IMR-90 (cell line): ENCODE data around the gene LRPAP1. TPM values are rescaled to one million over a fixed set of nuclear protein-coding genes. Genes with fewer than 3 reads are reported as not detected.

Experiments used
- ATAC-seq: fragments of 200-7000 bp; cut with Tn5 transposase; 2 replicates; pipeline ENCODE4 v1.9.1; 2020; ENCODE audit warnings: low read depth, mild to moderate bottlenecking, moderate library complexity
- BruUV-seq: library from RNA; stranded (reverse); fragments of 400-500 nt; replicated peaks from 2 replicates; lab custom pipeline; 2021; lab: Mats Ljungman, UMichigan
- CTCF ChIA-PET: fragments of 300-600 bp; formaldehyde crosslinking; extraction: SDS; loops from one replicate; lab custom pipeline; 2021; ENCODE audit warnings: antibody characterized with exemption; lab: Yijun Ruan, JAX
- POLR2A ChIA-PET: fragments of 300-600 bp; sonication (Branson Sonifier 250); formaldehyde crosslinking; loops from one replicate; lab custom pipeline; 2022; ENCODE audit warnings: antibody characterized with exemption; ENCODE audit not compliant: unreplicated experiment; lab: Charles Lee
- DNase-seq: peaks from one replicate; pipeline ENCODE4 v3.0.0; 2013
- H2AFZ ChIP-seq: replicated peaks from 2 replicates; pipeline ENCODE3; 2013; ENCODE audit warnings: low read length, mild to moderate bottlenecking; ENCODE audit not compliant: poor library complexity
- H2AK5ac ChIP-seq: 2 replicates; pipeline ENCODE4 v1.6.1; 2013; ENCODE audit warnings: low read depth, low read length, inconsistent platforms
- H2AK9ac ChIP-seq: replicated peaks from 2 replicates; pipeline ENCODE3; 2013; ENCODE audit warnings: mild to moderate bottlenecking, low read depth, low read length, moderate library complexity; ENCODE audit not compliant: poor library complexity
- H2BK120ac ChIP-seq: 2 replicates; pipeline ENCODE4 v1.6.1; 2013; ENCODE audit warnings: low read depth, low read length, inconsistent platforms
- H2BK15ac ChIP-seq: 3 replicates; pipeline ENCODE4 v1.6.1; 2013; ENCODE audit warnings: low read depth, low read length, inconsistent platforms
- H2BK20ac ChIP-seq: 2 replicates; pipeline ENCODE4 v1.6.1; 2013; ENCODE audit warnings: low read depth, mild to moderate bottlenecking, inconsistent platforms, low read length, moderate library complexity
- H2BK5ac ChIP-seq: 2 replicates; pipeline ENCODE4 v1.6.1; 2013; ENCODE audit warnings: mild to moderate bottlenecking, low read depth, low read length, inconsistent platforms; ENCODE audit not compliant: poor library complexity, severe bottlenecking
- H3K14ac ChIP-seq: replicated peaks from 2 replicates; pipeline ENCODE4 v1.6.1; 2013; ENCODE audit warnings: low read depth, low read length, inconsistent platforms
- H3K18ac ChIP-seq: 2 replicates; pipeline ENCODE4 v1.6.1; 2013; ENCODE audit warnings: low read depth, low read length, control low read depth
- H3K23ac ChIP-seq: 2 replicates; pipeline ENCODE4 v1.6.1; 2013; ENCODE audit warnings: low read depth, low read length, inconsistent platforms
- H3K27ac ChIP-seq: 2 replicates; pipeline ENCODE4 v1.5.1; 2013; ENCODE audit warnings: mild to moderate bottlenecking, control low read depth, low read length; ENCODE audit not compliant: insufficient read depth
- H3K27me3 ChIP-seq: 2 replicates; pipeline ENCODE4 v1.6.1; 2013; ENCODE audit warnings: low read length; ENCODE audit not compliant: control insufficient read depth, insufficient read depth
- H3K36me3 ChIP-seq: 2 replicates; pipeline ENCODE4 v1.6.1; 2013; ENCODE audit warnings: low read length, mixed read lengths; ENCODE audit not compliant: control insufficient read depth, insufficient read depth
- H3K4ac ChIP-seq: 2 replicates; pipeline ENCODE4 v1.6.1; 2013; ENCODE audit warnings: low read depth, low read length, inconsistent platforms
- H3K4me1 ChIP-seq: 2 replicates; pipeline ENCODE4 v1.6.1; 2013; ENCODE audit warnings: low read length, mixed read lengths; ENCODE audit not compliant: control insufficient read depth, insufficient read depth
- H3K4me2 ChIP-seq: 2 replicates; pipeline ENCODE4 v1.6.1; 2013; ENCODE audit warnings: low read depth, mild to moderate bottlenecking, control low read depth, low read length, moderate library complexity
- H3K4me3 ChIP-seq: 2 replicates; pipeline ENCODE4 v1.5.1; 2013; ENCODE audit warnings: low read depth, mild to moderate bottlenecking, control low read depth, low read length, moderate library complexity; ENCODE audit not compliant: insufficient read depth
- H3K56ac ChIP-seq: 2 replicates; pipeline ENCODE4 v1.6.1; 2013; ENCODE audit warnings: low read length, inconsistent platforms; ENCODE audit not compliant: insufficient read depth; ENCODE audit errors: extremely low read depth
- H3K79me1 ChIP-seq, 2 experiments: 2 replicates each; pipeline ENCODE4 v1.6.1; 2013; ENCODE audit warnings: low read length in 2 of 2, inconsistent platforms in 1 of 2, low read depth in 1 of 2
- H3K9ac ChIP-seq: 2 replicates; pipeline ENCODE4 v1.6.1; 2013; ENCODE audit warnings: low read depth, low read length, control low read depth
- H3K9me1 ChIP-seq: 2 replicates; pipeline ENCODE4 v1.6.1; 2013; ENCODE audit warnings: low read length, inconsistent platforms; ENCODE audit not compliant: insufficient read depth
- H3K9me3 ChIP-seq: 2 replicates; pipeline ENCODE4 v1.6.1; 2013; ENCODE audit warnings: low read length; ENCODE audit not compliant: control insufficient read depth, insufficient read depth
- H4K20me1 ChIP-seq: 2 replicates; pipeline ENCODE4 v1.6.1; 2013; ENCODE audit warnings: low read length, inconsistent platforms; ENCODE audit not compliant: insufficient read depth
- H4K5ac ChIP-seq: 2 replicates; pipeline ENCODE4 v1.6.1; 2013; ENCODE audit warnings: mild to moderate bottlenecking, low read depth, low read length, control low read depth
- H4K8ac ChIP-seq, 2 experiments: 2 replicates each; pipeline ENCODE4 v1.6.1; 2013; ENCODE audit warnings: low read depth in 2 of 2, low read length in 2 of 2, control low read depth in 1 of 2, inconsistent platforms in 1 of 2
- H4K91ac ChIP-seq: 2 replicates; pipeline ENCODE4 v1.6.1; 2013; ENCODE audit warnings: low read depth, low read length, inconsistent platforms; ENCODE audit not compliant: insufficient read depth
- BHLHE40 ChIP-seq: fragments of 150-350 bp; IDR thresholded peaks from 2 replicates; pipeline ENCODE4 v1.6.1; 2016; ENCODE audit warnings: mild to moderate bottlenecking, low read depth, low read length
- CEBPB ChIP-seq: IDR thresholded peaks from 2 replicates; pipeline ENCODE4 v1.6.1; 2012; ENCODE audit warnings: low read depth, low read length, improper control_type of control experiment
- MXI1 ChIP-seq: IDR thresholded peaks from 2 replicates; pipeline ENCODE4 v1.6.1; 2012; ENCODE audit warnings: low read depth, mild to moderate bottlenecking, low read length, moderate library complexity, borderline replicate concordance
- NFE2L2 ChIP-seq: fragments of 150-350 bp; IDR thresholded peaks from 2 replicates; pipeline ENCODE4 v1.6.1; 2016; ENCODE audit warnings: low read depth, mild to moderate bottlenecking, low read length
- RAD21 ChIP-seq: IDR thresholded peaks from 2 replicates; pipeline ENCODE4 v1.6.1; 2012; ENCODE audit warnings: low read length, improper control_type of control experiment
- RCOR1 ChIP-seq: IDR thresholded peaks from 2 replicates; pipeline ENCODE4 v1.6.1; 2012; ENCODE audit warnings: mild to moderate bottlenecking, low read length, improper control_type of control experiment; ENCODE audit not compliant: insufficient replicate concordance
- SMC3 ChIP-seq: fragments of 150-350 bp; IDR thresholded peaks from 2 replicates; pipeline ENCODE4 v1.6.1; 2016; ENCODE audit warnings: low read depth, mild to moderate bottlenecking, antibody characterized with exemption, low read length, moderate library complexity
- WGBS, 2 experiments: methylation state at CpG; one replicate each; pipeline versions ENCODE4 v1.1.5 to v1.1.7; 2013; ENCODE audit warnings: missing lambda C conversion rate in 2 of 2; ENCODE audit not compliant: insufficient read length in 1 of 2; ENCODE audit errors: extremely low coverage in 2 of 2; 5-methylcytosine and 5-hydroxymethylcytosine counted together
- dilution Hi-C: fragments of 300-500 bp; cut with HindIII; formaldehyde crosslinking; loops from one replicate; pipeline ENCODE4 v1.14.3; 2018; ENCODE audit warnings: low sequenced_read_pairs; ENCODE audit not compliant: unreplicated experiment
- in situ Hi-C: fragments of 300-500 bp; cut with MboI; formaldehyde crosslinking; loops from 3 replicates; pipeline ENCODE4 v1.14.3; 2019; ENCODE audit warnings: low sequenced_read_pairs, inconsistent platforms, mixed read lengths
- intact Hi-C: fragments of 100-400 bp; cut with micrococcal nuclease; formaldehyde crosslinking; loops from 2 replicates; pipeline ENCODE4 v1.10.0; 2022
- polyA plus RNA-seq, 3 experiments: library from polyadenylated mRNA; depleted of rRNA; stranded (reverse); fragments of >200 nt; gene quantifications; 2 replicates each; pipeline ENCODE4 v1.2.3, GENCODE V29; 2012; ENCODE audit warnings: low replicate concordance in 1 of 3
- total RNA-seq: library from RNA; depleted of rRNA; stranded (reverse); fragments of >200 nt; gene quantifications from 2 replicates; pipeline ENCODE4 v1.2.3, GENCODE V29; 2012
- TF ChIP-seq, protein P1 (sequence below): conservative IDR thresholded peaks from 2 replicates; pipeline ENCODE4 v1.5.1; 2012; ENCODE audit warnings: mild to moderate bottlenecking, low read depth, low read length, improper control_type of control experiment
- TF ChIP-seq, protein P2 (sequence below): fragments of 150-350 bp; IDR thresholded peaks from 2 replicates; pipeline ENCODE4 v1.6.1; 2016; ENCODE audit warnings: low read depth, mild to moderate bottlenecking, low read length, moderate library complexity, borderline replicate concordance

The LRPAP1 gene
- total and polyA plus RNA-seq, 2 of the 4 experiments (the other 2 are of a cell fraction): 135 to 175 TPM

- Histone ChIP-seq H2BK20ac (no peak overlapping the region), H3K4me1 (no peaks in the 10 kb centered on the region), H3K36me3 (peaks cover 43% of the 10 kb centered on the region), H3K4me2 (no peak overlapping the region), H3K14ac (no peak overlapping the region), H4K20me1 (peaks cover 9% of the 10 kb centered on the region; the same call in 1 of the 2 replicates), H3K27ac (no peak overlapping the region), H3K9me3 (no peaks in the 10 kb centered on the region), H3K79me1 (peaks cover 7 to 25% of the 10 kb centered on the region in 2 experiments), H3K23ac (no peak overlapping the region), H3K4ac (no peak overlapping the region), H2BK15ac (no peak overlapping the region), H4K5ac (no peak overlapping the region), H3K4me3 (no peak overlapping the region), H2AK5ac (no peak overlapping the region), H4K91ac (no peak overlapping the region), H2BK120ac (no peak overlapping the region), H3K9me1 (peaks cover 3% of the 10 kb centered on the region; the same call in 1 of the 2 replicates), H2BK5ac (no peak overlapping the region), H3K27me3 (no peaks in the 10 kb centered on the region), H4K8ac (no peak overlapping the region), H2AFZ (no peak overlapping the region), H3K18ac (no peak overlapping the region), H2AK9ac (no peak overlapping the region), H3K9ac (no peak overlapping the region), H3K56ac (no peak overlapping the region)
- ChIA-PET POLR2A (no interaction called here), CTCF (no interaction called here)
- in situ Hi-C loops: no loop called here
- ATAC-seq (no peak), DNase-seq (no peak)
- intact Hi-C loops: no loop called here
- dilution Hi-C loops: no loop called here
- 95% methylated on average over 10 of the region's 10 CpGs; no CpG with 5 or more reads in 1 of the 2 experiments for WGBS, 2 experiments
- BruUV-seq: no TSS peak
- TF ChIP-seq RCOR1 (no peak), CEBPB (no peak), BHLHE40 (no peak), MXI1 (no peak), RAD21 (no peak), SMC3 (no peak), NFE2L2 (no peak)
- TF ChIP-seq, protein P1, sequence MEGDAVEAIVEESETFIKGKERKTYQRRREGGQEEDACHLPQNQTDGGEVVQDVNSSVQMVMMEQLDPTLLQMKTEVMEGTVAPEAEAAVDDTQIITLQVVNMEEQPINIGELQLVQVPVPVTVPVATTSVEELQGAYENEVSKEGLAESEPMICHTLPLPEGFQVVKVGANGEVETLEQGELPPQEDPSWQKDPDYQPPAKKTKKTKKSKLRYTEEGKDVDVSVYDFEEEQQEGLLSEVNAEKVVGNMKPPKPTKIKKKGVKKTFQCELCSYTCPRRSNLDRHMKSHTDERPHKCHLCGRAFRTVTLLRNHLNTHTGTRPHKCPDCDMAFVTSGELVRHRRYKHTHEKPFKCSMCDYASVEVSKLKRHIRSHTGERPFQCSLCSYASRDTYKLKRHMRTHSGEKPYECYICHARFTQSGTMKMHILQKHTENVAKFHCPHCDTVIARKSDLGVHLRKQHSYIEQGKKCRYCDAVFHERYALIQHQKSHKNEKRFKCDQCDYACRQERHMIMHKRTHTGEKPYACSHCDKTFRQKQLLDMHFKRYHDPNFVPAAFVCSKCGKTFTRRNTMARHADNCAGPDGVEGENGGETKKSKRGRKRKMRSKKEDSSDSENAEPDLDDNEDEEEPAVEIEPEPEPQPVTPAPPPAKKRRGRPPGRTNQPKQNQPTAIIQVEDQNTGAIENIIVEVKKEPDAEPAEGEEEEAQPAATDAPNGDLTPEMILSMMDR: no peak
- TF ChIP-seq, protein P2, sequence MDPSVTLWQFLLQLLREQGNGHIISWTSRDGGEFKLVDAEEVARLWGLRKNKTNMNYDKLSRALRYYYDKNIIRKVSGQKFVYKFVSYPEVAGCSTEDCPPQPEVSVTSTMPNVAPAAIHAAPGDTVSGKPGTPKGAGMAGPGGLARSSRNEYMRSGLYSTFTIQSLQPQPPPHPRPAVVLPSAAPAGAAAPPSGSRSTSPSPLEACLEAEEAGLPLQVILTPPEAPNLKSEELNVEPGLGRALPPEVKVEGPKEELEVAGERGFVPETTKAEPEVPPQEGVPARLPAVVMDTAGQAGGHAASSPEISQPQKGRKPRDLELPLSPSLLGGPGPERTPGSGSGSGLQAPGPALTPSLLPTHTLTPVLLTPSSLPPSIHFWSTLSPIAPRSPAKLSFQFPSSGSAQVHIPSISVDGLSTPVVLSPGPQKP: no peak
Measured at GRCh38 chr4:3508542-3508941, 23.7 kb downstream of the LRPAP1 start.
